Measurements from ENCODE around the gene PRPS1L1.

The PRPS1L1 gene

GRCh38 chr7:18027628-18028027 is at the start of gene PRPS1L1:
TSS of gene PRPS1L1 (minus strand) at chr7:18027846.
- no peak for TF ChIP-seq CTCF (IDR thresholded peaks at IDR 0.05; ENCODE audit: low read depth, low read length)
- DNase-seq (ENCODE audit: extremely low read depth, low read depth): no peak

- no peak for TF ChIP-seq CTCF (IDR thresholded peaks at IDR 0.05; ENCODE audit: low read depth, low read length)
- no peak for DNase-seq (ENCODE audit: extremely low read depth, low read depth)
Observed at GRCh38 chr7:18076461-18076860, 48.8 kb upstream of the PRPS1L1 start.

DNA sequence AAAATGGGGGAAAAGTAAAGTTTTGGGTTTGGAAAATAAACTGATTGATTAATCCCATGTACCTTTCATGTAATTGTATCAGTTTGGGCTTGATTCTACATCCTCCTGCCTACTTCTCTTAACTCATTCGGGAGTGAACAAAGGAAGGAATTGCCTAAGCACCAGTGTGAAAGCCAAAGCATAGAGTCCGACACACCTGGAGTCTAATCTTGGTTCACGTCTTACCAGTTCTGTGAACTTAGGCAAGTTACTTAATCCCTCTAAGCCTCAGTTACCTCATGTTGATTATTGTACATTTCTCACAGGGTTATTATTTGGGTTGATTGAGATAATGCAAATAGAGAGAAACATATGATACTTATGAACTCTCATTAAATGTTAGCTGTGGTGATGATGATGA is 41.1 kb upstream of the PRPS1L1 start:
- DNase-seq (ENCODE audit: extremely low read depth, low read depth): no peak
- TF ChIP-seq CTCF (IDR thresholded peaks at IDR 0.05; ENCODE audit: low read depth, low read length): no peak

DNA sequence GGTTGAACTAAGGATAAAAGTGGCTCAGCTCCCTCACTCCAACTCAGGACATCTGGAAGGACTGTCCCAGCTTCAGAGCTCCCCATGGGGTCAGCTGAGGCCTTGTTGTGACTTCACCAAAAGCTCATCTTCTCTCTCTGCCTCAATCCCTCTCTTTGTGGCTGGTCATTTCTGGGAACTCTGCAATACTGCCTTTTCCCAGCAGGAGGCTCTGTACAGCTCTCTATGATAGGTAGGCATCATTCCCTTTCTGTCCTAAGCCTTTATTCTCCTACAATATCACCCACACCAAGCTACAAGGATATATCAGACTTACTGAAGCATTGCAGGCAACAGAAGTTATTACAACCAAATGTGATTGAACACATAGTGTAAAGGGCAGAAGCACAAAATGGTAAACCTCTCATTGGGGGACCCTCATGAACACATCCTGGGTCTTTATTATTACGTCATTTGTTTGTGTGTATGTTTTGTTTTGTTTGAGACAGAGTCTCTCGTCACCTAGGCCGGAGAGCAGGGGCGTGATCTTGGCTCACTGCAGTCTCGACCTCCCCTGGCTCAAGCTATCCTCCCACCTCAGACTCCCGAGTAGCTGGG is 36.7 kb upstream of the PRPS1L1 start:
- no peak for DNase-seq (ENCODE audit: extremely low read depth, low read depth)

DNA sequence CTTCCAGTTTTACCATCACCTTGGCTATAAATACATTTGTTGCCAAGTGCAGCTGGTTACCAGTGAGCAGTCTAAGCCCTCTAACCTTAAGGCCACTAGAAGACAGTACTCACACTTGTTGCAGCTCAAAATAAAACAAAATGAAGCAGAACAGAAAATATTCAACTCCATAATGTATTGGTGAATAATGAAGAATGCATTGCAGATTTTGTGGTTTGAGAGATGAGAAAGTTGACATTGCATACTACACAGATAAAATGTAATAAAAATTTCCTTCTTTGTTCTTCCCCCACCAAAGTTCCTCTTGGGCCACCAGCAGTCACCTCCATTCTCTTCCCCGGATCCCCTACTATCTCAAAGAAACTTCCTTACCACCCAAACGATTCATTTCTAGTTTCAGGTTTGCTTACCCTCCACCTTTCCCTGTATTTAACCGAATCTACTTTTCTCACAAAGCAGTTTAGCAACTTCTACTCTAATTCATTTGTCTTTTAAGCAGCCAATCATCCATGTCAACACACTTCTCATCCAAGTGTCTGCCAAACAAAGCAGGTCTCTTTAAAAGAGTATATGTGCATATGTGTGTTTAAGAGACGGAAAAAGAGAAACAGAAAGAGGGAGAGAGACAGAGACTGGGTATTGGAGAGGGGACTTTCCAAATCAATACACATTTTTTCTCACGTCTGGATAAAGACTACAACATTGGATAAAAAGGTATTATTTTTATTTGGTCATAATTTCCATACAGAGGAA is 35.7 kb upstream of the PRPS1L1 start:
- no peak for DNase-seq (ENCODE audit: extremely low read depth, low read depth)
- TF ChIP-seq CTCF (IDR thresholded peaks at IDR 0.05; ENCODE audit: low read depth, low read length): no peak

More for the DNA sequence above, 36.7 kb upstream of the PRPS1L1 start:
- peak; percentile 59 for TF ChIP-seq CTCF (IDR thresholded peaks at IDR 0.05; ENCODE audit: low read depth, low read length)

DNA sequence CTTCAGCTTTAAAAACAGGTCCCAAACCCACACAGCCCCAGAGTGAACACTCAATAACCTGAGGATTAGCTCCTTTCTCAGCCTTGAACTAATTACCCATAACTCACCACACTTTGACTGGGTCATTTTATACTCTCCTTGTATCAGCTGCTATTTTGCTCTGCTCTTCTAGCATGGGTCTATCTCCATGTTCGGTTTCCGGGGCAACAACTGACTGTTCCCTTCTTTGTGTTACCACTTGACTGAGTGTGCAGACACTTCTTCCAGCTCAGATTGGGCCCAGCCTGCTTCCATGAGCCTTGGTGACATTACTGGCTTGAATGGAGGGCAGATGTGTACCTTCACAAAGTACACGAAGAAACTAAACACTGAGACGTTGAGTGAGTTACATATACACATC is 31.5 kb upstream of the PRPS1L1 start:
- no peak for TF ChIP-seq CTCF (IDR thresholded peaks at IDR 0.05; ENCODE audit: low read depth, low read length)

DNA sequence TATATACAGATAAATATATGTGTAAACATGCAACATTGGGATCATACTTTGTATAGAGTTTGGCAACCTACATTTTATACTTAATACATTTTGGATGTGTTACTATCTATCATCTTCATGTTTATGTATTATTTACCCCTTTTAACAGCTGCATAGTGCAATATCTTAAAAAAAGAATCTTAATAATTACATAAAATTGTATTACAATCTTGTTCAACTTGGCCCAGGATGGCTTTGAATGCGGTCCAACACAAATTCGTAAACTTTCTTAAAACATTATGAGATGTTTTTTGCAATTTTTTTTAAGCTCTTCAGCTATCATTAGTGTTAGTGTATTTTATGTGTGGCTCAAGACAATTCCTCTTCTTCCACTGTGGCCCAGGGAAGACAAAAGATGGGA is 26.3 kb upstream of the PRPS1L1 start:
- no peak for DNase-seq (ENCODE audit: extremely low read depth, low read depth)
- no peak for TF ChIP-seq CTCF (IDR thresholded peaks at IDR 0.05; ENCODE audit: low read depth, low read length)

More for the DNA sequence above, 31.5 kb upstream of the PRPS1L1 start:
- no peak for DNase-seq (ENCODE audit: extremely low read depth, low read depth)

All from AG09319 (cell line).